Stimulated activated naive CD8-positive, alpha-beta T cell treated with anti-CD3 and anti-CD28 coated beads, Interleukin-15, Interleukin-2, amounts not matched to agents 100 ng/mL and 50 ng/mL, for 24 hours (primary cell): ENCODE measurements around the gene REXO5.

ENCODE experiments used
- H3K27ac Mint-ChIP-seq: one replicate; pipeline ENCODE4 v1.8.0; 2021; ENCODE audit warnings: mild to moderate bottlenecking, mixed read lengths
- H3K27me3 Mint-ChIP-seq: one replicate; pipeline ENCODE4 v1.8.0; 2021; ENCODE audit warnings: mixed read lengths
- H3K36me3 Mint-ChIP-seq: one replicate; pipeline ENCODE4 v1.8.0; 2021; ENCODE audit warnings: low read depth, mixed read lengths
- H3K4me1 Mint-ChIP-seq: one replicate; pipeline ENCODE4 v1.8.0; 2021; ENCODE audit warnings: low read depth, mixed read lengths
- H3K4me3 Mint-ChIP-seq: one replicate; pipeline ENCODE4 v1.8.0; 2021; ENCODE audit warnings: mild to moderate bottlenecking, mixed read lengths
- H3K9me3 Mint-ChIP-seq: one replicate; pipeline ENCODE4 v1.8.0; 2021; ENCODE audit warnings: mixed read lengths

Gene REXO5

GRCh38 chr16:20886320-20886719, 80.0 kb downstream of the REXO5 start:
- H3K36me3 Mint-ChIP-seq = peaks cover 23% of the 10 kb centered on the region
- no peaks in the 10 kb centered on the region for H3K9me3 Mint-ChIP-seq
- no peak overlapping the region for H3K4me3 Mint-ChIP-seq
- no peak overlapping the region for H3K27ac Mint-ChIP-seq
- peaks cover 38% of the 10 kb centered on the region for H3K4me1 Mint-ChIP-seq
- H3K27me3 Mint-ChIP-seq = no peaks in the 10 kb centered on the region

DNA sequence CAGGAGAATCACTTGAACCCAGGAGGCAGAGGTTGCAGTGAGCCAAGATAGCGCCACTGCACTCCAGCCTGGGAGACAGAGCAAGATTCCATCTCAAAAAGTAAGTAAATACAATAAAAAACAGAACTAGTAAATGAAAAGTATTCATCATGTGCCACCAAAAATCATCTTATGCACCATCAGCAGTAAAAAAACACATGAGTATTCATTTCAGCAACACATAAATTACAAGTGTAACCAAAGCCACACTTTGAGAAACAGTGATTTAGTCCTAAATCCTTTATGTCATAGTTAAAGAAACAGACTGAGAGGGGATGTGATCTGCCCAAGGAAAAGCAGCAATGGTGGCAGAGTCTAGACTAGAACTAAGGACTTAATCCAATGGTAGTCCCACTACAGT, 80.9 kb downstream of the REXO5 start:
- Mint-ChIP-seq H3K4me1 (peaks cover 38% of the 10 kb centered on the region), H3K36me3 (peaks cover 28% of the 10 kb centered on the region), H3K27me3 (no peaks in the 10 kb centered on the region), H3K4me3 (no peak overlapping the region), H3K27ac (no peak overlapping the region), H3K9me3 (no peaks in the 10 kb centered on the region)

GRCh38 chr16:20889625-20890275, 83.4 kb downstream of the REXO5 start:
- Mint-ChIP-seq H3K4me1 (peaks cover 18% of the 10 kb centered on the region), H3K27me3 (no peaks in the 10 kb centered on the region), H3K9me3 (no peaks in the 10 kb centered on the region), H3K27ac (no peak overlapping the region), H3K4me3 (no peak overlapping the region), H3K36me3 (peaks cover 28% of the 10 kb centered on the region)

GRCh38 chr16:20894388-20894787, 88.1 kb downstream of the REXO5 start:
- Mint-ChIP-seq H3K4me3 (no peak overlapping the region), H3K36me3 (peaks cover 48% of the 10 kb centered on the region), H3K27me3 (no peaks in the 10 kb centered on the region), H3K9me3 (no peaks in the 10 kb centered on the region), H3K27ac (no peak overlapping the region), H3K4me1 (peaks cover 28% of the 10 kb centered on the region)

DNA sequence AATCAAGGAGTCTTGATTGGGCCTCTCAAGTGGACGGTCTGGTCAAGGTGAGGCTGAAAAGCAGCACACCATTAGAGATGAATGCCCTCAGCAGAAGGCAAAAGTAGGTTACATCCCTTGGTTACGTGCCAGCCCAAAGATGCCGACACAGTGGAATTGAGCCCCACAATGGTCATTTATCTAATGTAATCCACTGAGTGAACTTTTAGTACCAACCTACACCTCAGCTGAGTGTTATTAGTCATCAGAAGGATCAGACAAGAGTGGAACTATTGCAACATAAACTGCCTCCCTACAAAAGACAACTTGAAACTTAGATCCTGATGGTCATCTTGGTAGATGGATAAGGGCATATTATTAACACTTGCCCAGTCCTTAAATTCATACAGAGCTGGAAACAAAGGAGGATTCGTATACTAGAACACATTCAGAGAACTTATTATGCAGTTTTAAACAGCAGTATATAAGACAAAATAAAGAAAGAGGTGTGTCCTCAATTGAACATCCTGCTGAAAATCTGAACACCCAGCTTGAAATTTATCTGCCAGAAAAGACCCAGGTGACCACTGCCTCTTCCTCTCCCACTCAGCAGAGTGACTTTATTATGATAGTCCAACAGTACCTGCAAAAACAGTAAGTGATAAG, 91.0 kb downstream of the REXO5 start:
- no peaks in the 10 kb centered on the region for H3K9me3 Mint-ChIP-seq
- peak overlapping the region; percentile 91 for H3K4me3 Mint-ChIP-seq
- H3K36me3 Mint-ChIP-seq = peaks cover 54% of the 10 kb centered on the region
- no peak overlapping the region for H3K27ac Mint-ChIP-seq
- H3K27me3 Mint-ChIP-seq = no peaks in the 10 kb centered on the region
- H3K4me1 Mint-ChIP-seq = peaks cover 44% of the 10 kb centered on the region

GRCh38 chr16:20897922-20898321, 91.6 kb downstream of the REXO5 start:
- Mint-ChIP-seq H3K27me3 (no peaks in the 10 kb centered on the region), H3K27ac (peak overlapping the region; percentile 60), H3K9me3 (no peaks in the 10 kb centered on the region), H3K4me3 (peak overlapping the region; percentile 91), H3K4me1 (peaks cover 50% of the 10 kb centered on the region), H3K36me3 (peaks cover 52% of the 10 kb centered on the region)

- Mint-ChIP-seq H3K27ac (peak overlapping the region; percentile 98), H3K36me3 (peaks cover 58% of the 10 kb centered on the region), H3K9me3 (no peaks in the 10 kb centered on the region), H3K4me3 (peak overlapping the region; percentile 91), H3K27me3 (no peaks in the 10 kb centered on the region), H3K4me1 (peaks cover 61% of the 10 kb centered on the region)
Measured at GRCh38 chr16:20899071-20899470, 92.7 kb downstream of the REXO5 start.
